Omental fat pad (tissue), 4 donors: ENCODE measurements around the gene COQ6. TPM values are rescaled to one million over a fixed set of nuclear protein-coding genes. Genes with fewer than 3 reads are reported as not detected.

Experiments
- ATAC-seq: fragments of 150-250 bp; one replicate; pipeline ENCODE4 v1.9.1; 2016; ENCODE audit warnings: mild to moderate bottlenecking, moderate library complexity; ENCODE audit not compliant: low FRiP score
- DNase-seq: peaks from one replicate; pipeline ENCODE4 v3.0.0-alpha.2; 2019; ENCODE audit warnings: low spot score
- total RNA-seq, 4 donors: library from RNA; depleted of rRNA; stranded (reverse); fragments of >200 nt; gene quantifications; one replicate each; pipeline ENCODE4 v1.1.0, GENCODE V29; 2016
- TF ChIP-seq, protein P1 (sequence below), 3 donors: fragments of 450-650 bp; IDR thresholded peaks; one replicate each; pipeline ENCODE4 v1.5.1; 2016 to 2017; ENCODE audit warnings: antibody characterized with exemption in 3 of 3, mild to moderate bottlenecking in 3 of 3, moderate library complexity in 2 of 3

COQ6 gene
- total RNA-seq, 4 donors from 2014 or later, result 17.8 to 57.2 (median 27.4) TPM

DNA sequence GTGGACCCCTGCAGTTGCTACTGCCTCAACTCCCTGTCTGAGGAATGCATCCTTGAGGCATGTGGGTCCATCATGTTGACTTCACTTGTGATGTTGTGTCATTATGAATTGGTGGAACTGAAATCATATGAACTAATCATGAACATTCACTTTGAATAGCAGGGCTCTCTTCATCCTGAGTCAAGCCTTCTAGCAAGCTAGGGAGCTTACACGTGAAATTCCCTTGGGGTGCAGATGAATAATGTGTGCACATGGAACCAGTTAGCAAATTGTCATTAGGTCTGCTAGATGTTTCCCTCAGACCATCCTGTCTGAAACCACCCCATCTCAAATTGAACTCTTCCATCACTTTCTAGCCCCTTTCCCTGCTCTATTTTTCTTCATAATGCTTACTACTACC, 3.6 kb downstream of the COQ6 start:
- TF ChIP-seq, protein P1, sequence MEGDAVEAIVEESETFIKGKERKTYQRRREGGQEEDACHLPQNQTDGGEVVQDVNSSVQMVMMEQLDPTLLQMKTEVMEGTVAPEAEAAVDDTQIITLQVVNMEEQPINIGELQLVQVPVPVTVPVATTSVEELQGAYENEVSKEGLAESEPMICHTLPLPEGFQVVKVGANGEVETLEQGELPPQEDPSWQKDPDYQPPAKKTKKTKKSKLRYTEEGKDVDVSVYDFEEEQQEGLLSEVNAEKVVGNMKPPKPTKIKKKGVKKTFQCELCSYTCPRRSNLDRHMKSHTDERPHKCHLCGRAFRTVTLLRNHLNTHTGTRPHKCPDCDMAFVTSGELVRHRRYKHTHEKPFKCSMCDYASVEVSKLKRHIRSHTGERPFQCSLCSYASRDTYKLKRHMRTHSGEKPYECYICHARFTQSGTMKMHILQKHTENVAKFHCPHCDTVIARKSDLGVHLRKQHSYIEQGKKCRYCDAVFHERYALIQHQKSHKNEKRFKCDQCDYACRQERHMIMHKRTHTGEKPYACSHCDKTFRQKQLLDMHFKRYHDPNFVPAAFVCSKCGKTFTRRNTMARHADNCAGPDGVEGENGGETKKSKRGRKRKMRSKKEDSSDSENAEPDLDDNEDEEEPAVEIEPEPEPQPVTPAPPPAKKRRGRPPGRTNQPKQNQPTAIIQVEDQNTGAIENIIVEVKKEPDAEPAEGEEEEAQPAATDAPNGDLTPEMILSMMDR (IDR thresholded peaks at IDR 0.05), result no peak
- DNase-seq, result no peak
- ATAC-seq, result no peak

DNA sequence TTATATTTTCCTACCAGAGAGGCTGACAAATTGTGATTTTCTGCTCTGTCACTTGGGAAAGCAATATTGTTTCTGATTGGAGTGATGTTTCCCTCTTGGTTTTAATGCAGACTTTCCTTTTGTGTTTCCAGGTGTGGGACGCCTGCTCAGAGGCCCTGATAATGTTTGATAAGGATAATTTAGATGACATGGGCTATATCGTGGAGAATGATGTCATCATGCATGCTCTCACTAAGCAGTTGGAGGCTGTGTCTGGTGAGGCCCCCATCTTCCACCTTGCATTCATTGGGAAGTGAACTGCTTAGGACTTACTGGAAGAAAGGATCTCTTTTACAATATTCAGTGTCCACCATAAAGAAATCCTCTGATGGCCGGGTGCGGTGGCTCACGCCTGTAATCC, 5.6 kb downstream of the COQ6 start:
- no peak for ATAC-seq

DNA sequence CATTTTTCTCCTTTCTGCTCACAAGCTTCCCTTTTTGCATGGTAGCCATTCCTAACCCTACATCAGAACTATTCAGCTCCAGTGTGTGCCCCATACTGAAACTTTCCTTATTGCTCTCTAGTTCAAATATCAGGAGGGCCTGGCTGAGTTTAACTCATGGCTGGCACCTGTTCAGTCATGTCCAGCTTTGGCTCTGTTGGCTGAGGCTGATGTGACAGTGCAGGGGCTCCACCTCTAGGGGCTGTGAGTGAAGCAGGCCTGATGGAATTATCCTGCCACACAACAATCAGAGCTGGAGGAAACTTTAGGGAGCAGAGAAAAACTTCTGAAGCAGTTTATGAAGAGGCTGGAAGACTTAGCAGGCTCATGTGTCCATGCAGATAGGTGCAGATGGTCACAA, 8.5 kb downstream of the COQ6 start:
- no peak for ATAC-seq
- TF ChIP-seq, protein P1 (IDR thresholded peaks at IDR 0.05), result no peak
- DNase-seq, result no peak

More for the DNA sequence above, 5.6 kb downstream of the COQ6 start:
- TF ChIP-seq, protein P1 (IDR thresholded peaks at IDR 0.05), result no peak
- DNase-seq, result no peak

DNA sequence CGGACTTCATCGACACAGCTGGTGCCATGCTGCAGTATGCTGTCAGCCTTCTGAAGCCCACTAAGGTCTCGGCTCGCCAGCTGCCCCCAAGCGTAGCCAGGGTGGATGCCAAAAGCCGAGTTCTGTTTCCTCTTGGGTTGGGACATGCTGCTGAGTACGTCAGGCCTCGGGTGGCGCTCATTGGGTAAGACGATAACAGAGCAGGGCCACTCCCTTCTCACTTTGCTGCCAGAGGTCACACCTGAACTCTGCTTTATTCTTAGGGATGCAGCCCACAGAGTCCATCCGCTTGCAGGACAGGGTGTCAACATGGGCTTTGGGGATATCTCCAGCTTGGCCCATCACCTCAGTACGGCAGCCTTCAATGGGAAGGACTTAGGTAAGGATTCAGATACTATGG, 11.1 kb downstream of the COQ6 start:
- TF ChIP-seq, protein P1 (IDR thresholded peaks at IDR 0.05), result no peak

DNA sequence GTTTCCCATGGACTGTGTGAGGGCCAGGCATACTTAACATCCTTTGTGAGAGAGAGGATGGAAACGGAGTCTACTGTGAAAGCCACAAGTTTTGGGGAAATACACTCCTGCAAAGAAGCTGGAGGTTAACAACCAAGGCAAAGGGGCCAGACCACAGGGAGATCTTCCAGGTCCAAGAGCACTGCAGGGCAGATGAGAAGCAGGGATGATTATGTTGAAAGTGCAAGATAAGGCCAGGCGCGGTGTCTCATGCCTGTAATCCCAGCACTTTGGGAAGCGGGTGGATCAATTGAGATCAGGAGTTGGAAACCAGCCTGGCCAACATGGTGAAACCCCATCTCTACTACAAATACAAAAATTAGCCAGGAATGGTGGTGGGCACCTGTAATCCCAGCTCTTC, 15.1 kb downstream of the COQ6 start:
- DNase-seq, result no peak
- TF ChIP-seq, protein P1 (IDR thresholded peaks at IDR 0.05), result no peak
- ATAC-seq, result no peak

More for the DNA sequence above, 11.1 kb downstream of the COQ6 start:
- ATAC-seq (no peak), DNase-seq (no peak)

DNA sequence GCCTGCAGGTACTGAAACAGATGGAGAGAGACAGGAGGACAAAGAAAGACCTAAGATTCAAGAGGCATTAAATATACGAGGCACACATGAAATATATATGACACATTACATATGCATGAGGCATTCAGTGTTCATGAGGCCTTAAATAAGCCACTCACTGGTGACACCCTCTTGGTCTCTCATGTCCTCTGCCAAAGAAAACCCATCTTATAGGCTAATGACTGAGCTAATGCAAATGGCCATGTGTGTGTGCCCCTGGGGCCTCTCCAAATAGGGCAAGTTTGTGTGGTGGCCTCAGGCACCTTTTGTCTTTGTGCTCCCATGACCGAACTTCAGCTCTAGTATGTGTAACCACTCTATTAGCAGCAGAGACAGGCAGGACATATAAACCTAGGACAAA, 18.8 kb downstream of the COQ6 start:
- ATAC-seq (no peak), DNase-seq (no peak)
- TF ChIP-seq, protein P1 (IDR thresholded peaks at IDR 0.05), result no peak

DNA sequence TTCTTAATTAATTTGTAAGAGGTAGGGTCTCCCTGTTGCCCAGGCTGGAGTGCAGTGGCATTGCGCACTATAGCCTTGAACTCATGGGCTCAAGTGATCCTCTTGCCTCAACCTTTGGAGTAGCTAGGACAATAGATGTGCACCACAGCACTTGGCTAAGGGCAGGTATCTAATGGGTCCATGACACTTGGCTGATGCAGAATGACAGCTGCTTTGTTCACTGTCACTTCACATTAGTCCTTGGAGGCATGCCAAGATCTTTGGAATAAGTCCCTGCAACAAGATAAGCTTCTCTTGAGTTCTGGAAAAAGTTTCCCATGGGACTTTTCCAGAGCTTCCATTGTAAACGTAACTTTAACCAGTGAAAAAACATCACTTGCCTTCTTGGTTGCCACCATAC, 23.4 kb downstream of the COQ6 start:
- TF ChIP-seq, protein P1 (IDR thresholded peaks at IDR 0.05), result no peak
- DNase-seq (no peak), ATAC-seq (no peak)
